ENCODE data around the gene SLC13A2.

DNA sequence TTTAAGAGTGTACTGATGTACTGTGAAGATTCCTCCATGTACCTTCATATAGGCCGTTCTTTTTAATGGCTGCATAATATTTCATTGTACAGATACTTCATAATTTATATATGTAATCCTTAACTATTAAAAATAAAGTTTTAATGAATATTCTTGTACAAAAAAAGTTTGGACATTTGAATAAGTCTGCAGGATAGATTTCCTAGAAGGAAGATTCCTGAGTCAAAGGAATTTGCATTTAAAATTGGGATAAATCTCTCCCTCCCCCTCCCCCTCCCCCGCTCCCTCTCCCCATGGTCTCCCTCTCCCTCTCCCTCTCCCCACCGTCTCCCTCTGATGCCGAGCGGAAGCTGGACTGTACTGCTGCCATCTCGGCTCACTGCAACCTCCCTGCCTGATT is 15.6 kb upstream of the SLC13A2 start:
- TF ChIP-seq, protein P1, sequence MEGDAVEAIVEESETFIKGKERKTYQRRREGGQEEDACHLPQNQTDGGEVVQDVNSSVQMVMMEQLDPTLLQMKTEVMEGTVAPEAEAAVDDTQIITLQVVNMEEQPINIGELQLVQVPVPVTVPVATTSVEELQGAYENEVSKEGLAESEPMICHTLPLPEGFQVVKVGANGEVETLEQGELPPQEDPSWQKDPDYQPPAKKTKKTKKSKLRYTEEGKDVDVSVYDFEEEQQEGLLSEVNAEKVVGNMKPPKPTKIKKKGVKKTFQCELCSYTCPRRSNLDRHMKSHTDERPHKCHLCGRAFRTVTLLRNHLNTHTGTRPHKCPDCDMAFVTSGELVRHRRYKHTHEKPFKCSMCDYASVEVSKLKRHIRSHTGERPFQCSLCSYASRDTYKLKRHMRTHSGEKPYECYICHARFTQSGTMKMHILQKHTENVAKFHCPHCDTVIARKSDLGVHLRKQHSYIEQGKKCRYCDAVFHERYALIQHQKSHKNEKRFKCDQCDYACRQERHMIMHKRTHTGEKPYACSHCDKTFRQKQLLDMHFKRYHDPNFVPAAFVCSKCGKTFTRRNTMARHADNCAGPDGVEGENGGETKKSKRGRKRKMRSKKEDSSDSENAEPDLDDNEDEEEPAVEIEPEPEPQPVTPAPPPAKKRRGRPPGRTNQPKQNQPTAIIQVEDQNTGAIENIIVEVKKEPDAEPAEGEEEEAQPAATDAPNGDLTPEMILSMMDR (IDR thresholded peaks at IDR 0.05): no peak
- TF ChIP-seq POLR2A (IDR thresholded peaks at IDR 0.05): no peak

All from adrenal gland (tissue), 5 donors.